HG03565 (cell line): Measurements from ENCODE around the gene HSD17B2.
"Not testable (repeated sequence)": the region's sequence is repeated elsewhere in the genome, so short reads cannot be mapped to it uniquely, and the experiment has no call there.

Experiments used
- ATAC-seq: cut with Tn5 transposase; IDR thresholded peaks from one replicate; pipeline ENCODE4 v1.9.1; 2021; ENCODE audit warnings: mild to moderate bottlenecking, moderate library complexity; ENCODE audit not compliant: unreplicated experiment

The HSD17B2 gene

GRCh38 chr16:82074019-82074558 lies 39.0 kb downstream of the HSD17B2 start:
- no peak for ATAC-seq

GRCh38 chr16:82078125-82078524 lies 43.1 kb downstream of the HSD17B2 start:
- no peak for ATAC-seq

- ATAC-seq: no peak
Observed at GRCh38 chr16:82079892-82080291, 44.8 kb downstream of the HSD17B2 start.

GRCh38 chr16:82081264-82081663 lies 46.2 kb downstream of the HSD17B2 start:
- no peak for ATAC-seq

GRCh38 chr16:82082097-82082496 lies 47.0 kb downstream of the HSD17B2 start:
- ATAC-seq: no peak

- ATAC-seq: peak; percentile 75
Observed at GRCh38 chr16:82082543-82083244, 47.6 kb downstream of the HSD17B2 start.

- ATAC-seq: no peak
Observed at GRCh38 chr16:82083710-82084353, 48.8 kb downstream of the HSD17B2 start.

- ATAC-seq: no peak
Observed at GRCh38 chr16:82085011-82085779, 50.1 kb downstream of the HSD17B2 start.

- no peak for ATAC-seq
Observed at GRCh38 chr16:82088483-82088882, 53.4 kb downstream of the HSD17B2 start.

- ATAC-seq: no peak
Observed at GRCh38 chr16:82091241-82091640, 56.2 kb downstream of the HSD17B2 start.

GRCh38 chr16:82092711-82093110 lies 57.7 kb downstream of the HSD17B2 start:
- no peak for ATAC-seq

GRCh38 chr16:82093666-82094300 lies 58.7 kb downstream of the HSD17B2 start:
- no peak for ATAC-seq

GRCh38 chr16:82094942-82095540 lies 60.0 kb downstream of the HSD17B2 start:
- ATAC-seq: no peak

- no peak for ATAC-seq
Observed at GRCh38 chr16:82096641-82097040, 61.6 kb downstream of the HSD17B2 start.

GRCh38 chr16:82105107-82105506 lies 70.1 kb downstream of the HSD17B2 start:
- no peak for ATAC-seq

GRCh38 chr16:82108100-82108499 lies 73.0 kb downstream of the HSD17B2 start:
- no peak for ATAC-seq

GRCh38 chr16:82108774-82109173 lies 73.7 kb downstream of the HSD17B2 start:
- no peak for ATAC-seq

GRCh38 chr16:82109266-82109665 lies 74.2 kb downstream of the HSD17B2 start:
- not testable (repeated sequence) for ATAC-seq

GRCh38 chr16:82111944-82112343 lies 76.9 kb downstream of the HSD17B2 start:
- no peak for ATAC-seq

- no peak for ATAC-seq
Observed at GRCh38 chr16:82113741-82114140, 78.7 kb downstream of the HSD17B2 start.

GRCh38 chr16:82116535-82116934 lies 81.5 kb downstream of the HSD17B2 start:
- ATAC-seq: no peak
